AG08396 (cell line): Measurements from ENCODE around the gene OR10H5.

Experiments used
- DNase-seq: peaks from one replicate; pipeline ENCODE4 v3.0.0; 2012; ENCODE audit warnings: low spot score, mixed read lengths

The OR10H5 gene

GRCh38 chr19:15846923-15847322, 59.5 kb downstream of the OR10H5 start:
- no peak for DNase-seq

GRCh38 chr19:15850385-15850784, 62.9 kb downstream of the OR10H5 start:
- no peak for DNase-seq
